Activated CD8-positive, alpha-beta T cell treated with anti-CD3 and anti-CD28 coated beads, Interleukin-2, amount 10 ng/mL, durations not matched to agents 7 days and 5 days (primary cell): ENCODE measurements around the gene FAM98B. TPM values are rescaled to one million over a fixed set of nuclear protein-coding genes. Genes with fewer than 3 reads are reported as not detected.

ENCODE experiments used
- ATAC-seq: fragments of 150-1000 bp; cut with Tn5 transposase; one replicate; pipeline ENCODE4 v1.10.0; 2021; ENCODE audit warnings: moderate library complexity
- CTCF ChIA-PET: fragments of 350-600 bp; sonication (Branson Sonifier 250); formaldehyde crosslinking; loops from one replicate; lab custom pipeline; 2021; ENCODE audit warnings: antibody characterized with exemption; lab: Charles Lee
- POLR2A ChIA-PET: fragments of 350-600 bp; sonication (Branson Sonifier 250); formaldehyde crosslinking; loops from one replicate; lab custom pipeline; 2021; ENCODE audit warnings: antibody characterized with exemption; lab: Charles Lee
- DNase-seq: peaks from one replicate; pipeline ENCODE4 v3.0.0-alpha.2; 2020
- H3K27ac Mint-ChIP-seq: one replicate; pipeline ENCODE4 v1.8.0; 2021; ENCODE audit warnings: mild to moderate bottlenecking, mixed read lengths
- H3K27me3 Mint-ChIP-seq: one replicate; pipeline ENCODE4 v1.8.0; 2021; ENCODE audit warnings: low read depth, mixed read lengths
- H3K36me3 Mint-ChIP-seq: one replicate; pipeline ENCODE4 v1.8.0; 2021; ENCODE audit warnings: low read depth, mixed read lengths
- H3K4me1 Mint-ChIP-seq: one replicate; pipeline ENCODE4 v1.8.0; 2021; ENCODE audit warnings: low read depth, mixed read lengths
- H3K4me3 Mint-ChIP-seq: one replicate; pipeline ENCODE4 v1.8.0; 2021; ENCODE audit warnings: mild to moderate bottlenecking, mixed read lengths
- H3K9me3 Mint-ChIP-seq: one replicate; pipeline ENCODE4 v1.8.0; 2022; ENCODE audit warnings: mixed read lengths; ENCODE audit not compliant: insufficient read depth
- total RNA-seq, 2 experiments: library from RNA; stranded (reverse); gene quantifications; one replicate each; pipeline ENCODE4 v1.2.3, GENCODE V29; 2021

The FAM98B gene
- total RNA-seq, 2 experiments from 2014 or later = 42.8 to 43.9 TPM

DNA sequence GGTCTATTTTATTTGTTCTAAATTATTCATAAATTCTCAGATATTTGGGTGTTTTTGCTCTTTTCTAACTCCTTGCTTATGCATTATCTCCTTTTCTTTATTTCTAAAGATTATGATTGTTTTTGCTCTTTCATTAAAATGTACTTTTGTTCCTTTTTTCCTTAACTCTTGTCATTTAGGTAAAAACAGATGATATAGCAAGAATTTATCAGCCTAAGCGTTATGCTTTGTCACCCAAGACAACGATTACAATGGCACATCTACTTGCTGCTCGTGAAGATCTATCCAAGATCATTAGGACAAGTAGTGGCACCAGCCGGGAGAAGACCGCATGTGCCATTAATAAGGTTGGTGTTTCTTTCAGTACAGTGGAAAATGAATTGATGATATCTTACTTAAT is 27.2 kb downstream of the FAM98B start:
- Mint-ChIP-seq H3K9me3 (no peaks in the 10 kb centered on the region), H3K27ac (peak overlapping the region; percentile 10), H3K27me3 (no peaks in the 10 kb centered on the region), H3K4me1 (peaks cover 16% of the 10 kb centered on the region), H3K36me3 (peaks cover 50% of the 10 kb centered on the region), H3K4me3 (no peak overlapping the region)
- ChIA-PET POLR2A (no interaction called here), CTCF (interaction anchor here (0.8 to 3.3 kb wide), 6 partner anchors 16 to 218 kb away, joined by 3 to 33 read pairs (median 6); partner anchors contain the start of gene FAM98B)
- no peak for DNase-seq
- ATAC-seq = no peak

DNA sequence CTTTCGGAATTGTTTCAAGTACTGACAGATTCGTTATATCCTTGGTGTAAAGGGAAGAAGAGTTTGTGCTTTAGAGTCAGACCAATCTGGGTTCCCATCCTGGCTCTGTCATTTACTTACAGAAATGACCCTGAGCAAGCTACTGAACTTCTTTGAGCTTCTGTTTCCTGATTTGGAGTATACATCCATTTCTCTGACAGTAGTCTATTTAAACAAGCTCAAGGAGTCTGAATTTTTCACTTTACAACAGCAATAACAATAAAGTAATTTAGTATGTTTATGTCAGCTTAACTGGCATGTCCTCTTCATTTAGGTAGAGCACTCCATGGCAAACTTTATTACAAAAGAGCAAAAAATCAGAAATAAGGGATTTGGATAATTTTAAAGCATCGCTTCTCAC is 27.8 kb downstream of the FAM98B start:
- Mint-ChIP-seq H3K36me3 (peaks cover 49% of the 10 kb centered on the region), H3K4me1 (peaks cover 22% of the 10 kb centered on the region), H3K27me3 (no peaks in the 10 kb centered on the region), H3K9me3 (no peaks in the 10 kb centered on the region), H3K27ac (no peak overlapping the region), H3K4me3 (no peak overlapping the region)
- POLR2A ChIA-PET = interaction anchor here (0.6 kb wide), 1 partner anchor 208 kb away, joined by 3 read pairs; no protein-coding TSS in a partner anchor
- ATAC-seq = no peak
- DNase-seq = no peak
- CTCF ChIA-PET = interaction anchor here (0.7 to 3.3 kb wide), 8 partner anchors 9 to 218 kb away, joined by 3 to 33 read pairs (median 4); partner anchors contain the start of gene FAM98B

DNA sequence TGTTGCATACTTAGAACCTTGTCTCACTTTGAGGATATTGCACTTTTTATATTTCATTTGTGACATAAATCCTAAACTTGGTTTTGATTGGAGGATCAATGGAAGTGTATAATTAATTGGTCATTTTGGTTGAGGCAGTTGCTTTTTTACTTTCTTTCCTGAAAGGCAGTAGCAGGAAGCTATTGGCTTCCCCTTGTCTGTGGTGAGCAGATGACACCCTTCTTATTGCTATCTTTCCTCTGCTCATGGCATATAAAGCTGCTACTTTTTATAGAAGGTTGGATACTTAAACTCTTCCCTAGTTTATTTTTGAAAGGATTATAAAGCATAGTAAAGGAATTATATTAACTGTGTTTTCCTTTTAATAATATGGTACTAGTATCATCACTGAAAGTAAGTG is 28.6 kb downstream of the FAM98B start:
- no peak overlapping the region for H3K4me3 Mint-ChIP-seq
- H3K4me1 Mint-ChIP-seq = peaks cover 30% of the 10 kb centered on the region
- DNase-seq (no peak), ATAC-seq (no peak)
- CTCF ChIA-PET = interaction anchor here (1.0 to 3.3 kb wide), 7 partner anchors 8 to 217 kb away, joined by 4 to 33 read pairs (median 6); partner anchors contain the start of gene FAM98B
- H3K9me3 Mint-ChIP-seq = no peaks in the 10 kb centered on the region
- no peaks in the 10 kb centered on the region for H3K27me3 Mint-ChIP-seq
- peak overlapping the region; percentile 68 for H3K27ac Mint-ChIP-seq
- H3K36me3 Mint-ChIP-seq = peaks cover 51% of the 10 kb centered on the region
- POLR2A ChIA-PET = interaction anchor here (1.5 kb wide), 1 partner anchor 81 kb away, joined by 4 read pairs; the partner anchor contains the start of gene RASGRP1

DNA sequence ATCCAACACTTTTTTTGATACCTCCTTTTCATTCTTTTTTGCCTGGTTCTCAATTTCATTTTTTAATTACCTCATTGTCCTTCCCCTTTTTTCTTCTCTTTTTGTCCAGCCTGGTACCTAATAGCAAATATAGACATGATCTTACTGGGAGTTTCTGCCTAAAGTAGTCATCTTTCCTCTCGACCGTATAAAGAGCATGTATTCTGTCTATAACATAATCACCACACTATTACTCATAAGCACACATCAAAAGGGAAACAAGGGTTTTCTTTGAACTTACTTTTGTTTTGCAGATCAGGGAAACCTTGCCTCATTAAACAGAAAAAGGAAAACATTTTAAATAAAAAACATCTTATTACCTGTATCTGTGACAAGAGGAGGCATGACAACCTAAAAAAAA is 33.0 kb downstream of the FAM98B start:
- no peak overlapping the region for H3K4me3 Mint-ChIP-seq
- no peaks in the 10 kb centered on the region for H3K9me3 Mint-ChIP-seq
- H3K36me3 Mint-ChIP-seq = peaks cover 69% of the 10 kb centered on the region
- peak overlapping the region; percentile 77 for H3K27ac Mint-ChIP-seq
- no peaks in the 10 kb centered on the region for H3K27me3 Mint-ChIP-seq
- peaks cover 31% of the 10 kb centered on the region for H3K4me1 Mint-ChIP-seq
- DNase-seq = no peak
- POLR2A ChIA-PET = interaction anchor here (0.6 kb wide), 1 partner anchor 16 kb away, joined by 4 read pairs; no protein-coding TSS in a partner anchor
- CTCF ChIA-PET = interaction anchor here (0.9 to 7.8 kb wide), 8 partner anchors 9 to 213 kb away, joined by 3 to 81 read pairs (median 6); no protein-coding TSS in a partner anchor
- ATAC-seq = peak; percentile 80

DNA sequence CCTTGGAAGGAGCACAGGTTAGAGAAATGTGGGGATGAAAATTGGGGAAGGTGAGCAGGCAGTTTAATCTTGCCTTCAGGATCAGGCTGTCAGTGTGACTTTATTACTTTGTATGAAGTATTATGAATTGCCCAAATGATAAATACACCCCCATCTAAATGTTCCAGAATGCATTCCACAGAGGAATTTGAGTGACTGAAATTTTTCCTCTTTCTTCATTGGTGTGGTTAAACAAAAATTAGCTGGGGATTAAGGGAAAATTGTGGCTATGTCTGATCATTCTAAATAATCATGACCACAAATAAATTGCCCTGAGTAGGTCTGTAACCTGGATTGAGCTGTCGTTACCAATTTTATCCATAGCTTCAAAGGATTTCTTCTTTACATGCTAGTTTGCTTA is 33.5 kb downstream of the FAM98B start:
- Mint-ChIP-seq H3K27ac (peak overlapping the region; percentile 77), H3K27me3 (no peaks in the 10 kb centered on the region), H3K4me3 (no peak overlapping the region), H3K36me3 (peaks cover 69% of the 10 kb centered on the region), H3K9me3 (no peaks in the 10 kb centered on the region), H3K4me1 (peaks cover 27% of the 10 kb centered on the region)
- ChIA-PET CTCF (interaction anchor here (0.7 to 7.8 kb wide), 10 partner anchors 10 to 212 kb away, joined by 3 to 81 read pairs (median 4); partner anchors contain the start of gene RASGRP1), POLR2A (interaction anchor here (0.6 kb wide), 1 partner anchor 15 kb away, joined by 4 read pairs; no protein-coding TSS in a partner anchor)
- ATAC-seq = no peak
- no peak for DNase-seq

DNA sequence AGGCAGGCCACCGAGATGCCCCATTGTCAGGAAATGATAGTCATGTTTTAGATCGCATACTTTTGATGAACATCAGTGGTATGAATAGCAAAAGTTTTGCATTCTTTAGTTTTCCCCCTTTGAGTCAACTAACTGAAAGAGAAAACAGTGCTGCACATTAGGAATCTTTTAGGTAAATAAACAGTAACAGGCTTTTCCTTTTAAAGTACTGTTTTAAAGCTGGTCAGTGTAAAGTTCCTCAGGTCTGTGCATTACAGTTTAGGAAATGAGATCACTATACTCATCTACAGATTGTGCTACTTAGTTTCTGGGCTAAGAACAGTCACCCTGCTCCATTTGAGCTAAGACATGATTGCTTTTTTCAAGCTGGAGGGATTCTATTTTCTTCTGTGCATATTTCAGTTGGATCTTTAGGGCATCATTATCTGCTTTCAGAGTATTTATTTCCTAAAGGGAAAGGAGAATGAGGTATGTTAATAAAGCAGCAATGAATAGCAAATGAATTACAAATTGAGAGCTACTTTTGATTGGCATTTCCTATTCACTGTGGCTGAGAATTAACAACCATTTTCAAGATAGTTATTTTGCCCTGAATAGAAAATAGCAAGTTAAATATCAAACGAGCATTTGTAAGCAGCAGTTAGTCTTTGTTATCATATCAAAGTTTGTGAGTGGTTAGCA is 36.5 kb downstream of the FAM98B start:
- Mint-ChIP-seq H3K27ac (peak overlapping the region; percentile 31), H3K36me3 (peaks cover 84% of the 10 kb centered on the region)
- ATAC-seq = no peak

DNA sequence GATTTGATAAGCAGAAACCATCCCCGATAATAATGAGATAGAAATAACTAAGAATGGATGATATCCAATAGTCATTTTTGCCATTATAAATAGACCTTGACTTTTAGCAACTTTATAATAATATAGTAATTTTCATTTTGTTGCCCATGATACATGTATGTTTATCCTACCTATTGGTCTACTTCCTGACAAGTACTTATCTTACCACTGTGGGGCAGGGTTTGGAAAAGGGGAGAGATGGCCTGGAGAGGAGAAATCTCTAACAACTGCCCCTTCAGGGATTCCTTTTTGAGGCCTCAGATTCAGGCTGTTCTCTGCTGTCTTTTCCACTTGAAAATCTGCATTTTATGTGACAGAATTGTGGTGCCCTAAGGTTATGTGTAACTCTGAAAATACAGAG is 42.2 kb downstream of the FAM98B start:
- peaks cover 5% of the 10 kb centered on the region for H3K4me1 Mint-ChIP-seq
- peak overlapping the region; percentile 18 for H3K27ac Mint-ChIP-seq
- no peaks in the 10 kb centered on the region for H3K27me3 Mint-ChIP-seq
- no peaks in the 10 kb centered on the region for H3K9me3 Mint-ChIP-seq
- no peak for ATAC-seq
- no peak for DNase-seq
- no peak overlapping the region for H3K4me3 Mint-ChIP-seq
- POLR2A ChIA-PET = interaction anchor here (1.3 kb wide), 1 partner anchor 9 kb away, joined by 5 read pairs; no protein-coding TSS in a partner anchor
- CTCF ChIA-PET = interaction anchor here (1.9 to 4.6 kb wide), 4 partner anchors 9 to 203 kb away, joined by 4 to 33 read pairs (median 14); no protein-coding TSS in a partner anchor
- peaks cover 83% of the 10 kb centered on the region for H3K36me3 Mint-ChIP-seq

More for the DNA sequence above, 36.5 kb downstream of the FAM98B start:
- ChIA-PET CTCF (interaction anchor here (1.1 to 7.8 kb wide), 7 partner anchors 12 to 209 kb away, joined by 3 to 81 read pairs (median 7); no protein-coding TSS in a partner anchor), POLR2A (interaction anchor here (0.6 to 1.3 kb wide), 3 partner anchors 10 to 1368 kb away, joined by 3 to 6 read pairs (median 4); partner anchors contain the start of gene RASGRP1)
- DNase-seq = no peak
- Mint-ChIP-seq H3K4me1 (peaks cover 26% of the 10 kb centered on the region), H3K9me3 (no peaks in the 10 kb centered on the region), H3K27me3 (no peaks in the 10 kb centered on the region), H3K4me3 (no peak overlapping the region)

DNA sequence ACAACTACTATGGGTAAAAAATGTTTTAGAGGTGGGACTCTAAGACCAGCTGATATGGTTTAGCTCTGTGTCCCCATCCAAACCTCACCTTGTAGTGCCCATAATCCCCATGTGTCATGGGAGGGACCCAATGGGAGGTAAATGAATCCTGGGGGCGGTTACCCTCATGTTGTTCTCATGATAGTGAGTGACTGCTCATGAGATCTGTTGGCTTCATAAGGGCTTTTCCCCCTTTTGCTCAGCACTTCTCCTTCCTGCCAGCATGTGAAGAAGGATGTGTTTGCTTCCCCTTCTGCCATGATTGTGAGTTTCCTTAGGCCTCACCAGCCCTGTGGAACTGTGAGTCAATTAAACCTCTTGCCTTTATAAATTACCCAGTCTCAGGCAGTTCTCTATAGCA is 45.7 kb downstream of the FAM98B start:
- Mint-ChIP-seq H3K4me3 (no peak overlapping the region), H3K4me1 (no peaks in the 10 kb centered on the region), H3K36me3 (peaks cover 84% of the 10 kb centered on the region), H3K27ac (no peak overlapping the region), H3K27me3 (no peaks in the 10 kb centered on the region), H3K9me3 (no peaks in the 10 kb centered on the region)
- ATAC-seq (no peak), DNase-seq (no peak)
- CTCF ChIA-PET = interaction anchor here (1.2 to 4.6 kb wide), 3 partner anchors 17 to 200 kb away, joined by 4 to 33 read pairs (median 10); no protein-coding TSS in a partner anchor
- POLR2A ChIA-PET = interaction anchor here (0.7 to 1.5 kb wide), 3 partner anchors 9 to 11 kb away, joined by 3 to 4 read pairs (median 3); no protein-coding TSS in a partner anchor

DNA sequence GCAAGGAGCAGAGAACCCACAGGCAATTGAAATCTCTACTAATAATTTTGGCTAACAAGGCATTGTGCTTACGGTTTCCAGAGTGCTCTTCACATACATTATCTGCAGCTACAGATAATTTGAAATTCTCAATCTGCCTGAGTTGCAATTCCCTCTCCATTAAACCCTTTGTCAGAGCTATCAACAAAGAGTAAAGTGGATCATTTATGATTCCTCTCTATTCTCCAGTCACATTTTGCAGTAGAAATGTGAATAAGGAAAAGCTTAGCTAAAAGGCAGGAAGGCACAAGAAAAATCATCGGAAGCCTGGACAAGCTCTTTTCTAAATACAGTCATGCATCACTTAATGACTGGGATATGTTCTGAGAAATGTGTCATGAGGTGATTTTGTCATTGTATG is 49.6 kb downstream of the FAM98B start:
- Mint-ChIP-seq H3K27me3 (no peaks in the 10 kb centered on the region), H3K27ac (peak overlapping the region; percentile 13), H3K4me1 (peaks cover 2% of the 10 kb centered on the region), H3K9me3 (no peaks in the 10 kb centered on the region), H3K4me3 (no peak overlapping the region), H3K36me3 (peaks cover 87% of the 10 kb centered on the region)
- DNase-seq = no peak
- ATAC-seq = no peak
- ChIA-PET POLR2A (interaction anchor here (0.7 kb wide), 1 partner anchor 60 kb away, joined by 3 read pairs; no protein-coding TSS in a partner anchor), CTCF (interaction anchor here (1.0 to 3.1 kb wide), 5 partner anchors 63 to 196 kb away, joined by 3 to 15 read pairs (median 8); no protein-coding TSS in a partner anchor)

DNA sequence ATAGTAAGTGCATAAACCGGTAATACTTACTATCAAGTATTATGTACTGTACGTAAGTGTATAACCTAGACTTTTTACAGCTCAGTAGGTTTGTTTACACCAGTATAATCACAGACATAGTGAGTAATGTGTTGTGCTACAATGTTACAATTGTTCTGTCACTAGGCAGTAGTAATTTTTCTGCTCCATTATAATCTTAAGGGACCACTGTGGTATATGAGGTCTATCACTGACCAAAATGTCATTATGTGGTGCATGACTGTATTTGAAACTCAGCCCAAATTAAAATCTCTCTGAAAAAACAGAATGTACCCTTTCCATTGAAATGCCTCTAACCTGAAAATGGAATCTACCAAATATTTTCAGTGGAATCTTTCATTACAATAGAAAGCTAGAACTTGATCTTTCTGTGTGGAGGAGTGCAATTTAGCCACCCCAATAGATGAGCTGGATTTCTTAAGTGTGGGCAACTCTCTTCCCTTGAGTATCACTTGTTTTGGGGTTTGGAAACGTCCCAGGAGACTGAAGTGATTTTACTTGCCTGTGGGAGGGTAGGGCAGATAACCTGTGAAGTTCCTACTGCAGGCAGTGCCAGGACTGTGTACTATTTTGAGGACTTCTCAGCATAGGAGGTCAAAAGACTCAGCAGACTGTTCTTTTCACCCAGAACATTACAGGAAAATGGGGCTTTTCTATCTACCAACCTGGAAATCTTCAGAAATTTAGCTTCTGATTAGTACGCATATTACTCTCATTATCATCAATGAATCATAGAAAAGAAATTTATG is 50.9 kb downstream of the FAM98B start:
- Mint-ChIP-seq H3K4me1 (peaks cover 11% of the 10 kb centered on the region), H3K36me3 (peaks cover 83% of the 10 kb centered on the region), H3K27me3 (no peaks in the 10 kb centered on the region), H3K9me3 (no peaks in the 10 kb centered on the region), H3K4me3 (no peak overlapping the region), H3K27ac (peak overlapping the region; percentile 4)
- ATAC-seq = no peak
- ChIA-PET POLR2A (interaction anchor here (0.6 to 1.7 kb wide), 3 partner anchors 8 to 1581 kb away, joined by 3 to 5 read pairs (median 4); no protein-coding TSS in a partner anchor), CTCF (interaction anchor here (1.1 to 4.4 kb wide), 7 partner anchors 8 to 194 kb away, joined by 4 to 30 read pairs (median 7); partner anchors contain the start of gene RASGRP1)
- no peak for DNase-seq
